HL-60 (cell line): ENCODE results near the gene SIGLEC10.

Experiments
- DNase-seq, 2 experiments: peaks; one replicate each; pipeline ENCODE4 v3.0.0-alpha.2; 2010 to 2020; ENCODE audit warnings: low read depth in 1 of 2, low spot score in 1 of 2
- H3K27ac ChIP-seq: fragments of 250-450 bp; sonication (Bioruptor Pico); replicated peaks from 2 replicates; pipeline ENCODE4 v1.5.1; 2020; ENCODE audit warnings: mild to moderate bottlenecking, moderate library complexity
- H3K27me3 ChIP-seq: fragments of 250-450 bp; sonication (Bioruptor Pico); 2 replicates; pipeline ENCODE4 v1.5.1; 2021; ENCODE audit warnings: mild to moderate bottlenecking, moderate library complexity; ENCODE audit not compliant: insufficient read depth, poor library complexity, severe bottlenecking
- H3K4me3 ChIP-seq: replicated peaks from 2 replicates; pipeline ENCODE4 v1.5.1; 2011; ENCODE audit warnings: mild to moderate bottlenecking, control low read depth, low read length; ENCODE audit not compliant: insufficient read depth
- GABPA ChIP-seq: IDR thresholded peaks from 2 replicates; pipeline ENCODE4 v1.6.1; 2012; ENCODE audit warnings: low read depth
- POLR2AphosphoS5 ChIP-seq: IDR thresholded peaks from 2 replicates; pipeline ENCODE4 v1.6.1; 2012; ENCODE audit warnings: low read depth
- SPI1 ChIP-seq: IDR thresholded peaks from 2 replicates; pipeline ENCODE4 v1.6.1; 2012; ENCODE audit warnings: low read depth, mild to moderate bottlenecking, borderline replicate concordance
- TF ChIP-seq, protein P1 (sequence below): IDR thresholded peaks from one replicate; pipeline ENCODE4 v1.5.1; 2011; ENCODE audit warnings: low read length, control low read depth, inconsistent platforms; ENCODE audit not compliant: insufficient read depth
- TF ChIP-seq, protein P2 (sequence below): IDR thresholded peaks from 2 replicates; pipeline ENCODE4 v1.6.1; 2012; ENCODE audit warnings: low read depth; ENCODE audit not compliant: insufficient replicate concordance

The SIGLEC10 gene

DNA sequence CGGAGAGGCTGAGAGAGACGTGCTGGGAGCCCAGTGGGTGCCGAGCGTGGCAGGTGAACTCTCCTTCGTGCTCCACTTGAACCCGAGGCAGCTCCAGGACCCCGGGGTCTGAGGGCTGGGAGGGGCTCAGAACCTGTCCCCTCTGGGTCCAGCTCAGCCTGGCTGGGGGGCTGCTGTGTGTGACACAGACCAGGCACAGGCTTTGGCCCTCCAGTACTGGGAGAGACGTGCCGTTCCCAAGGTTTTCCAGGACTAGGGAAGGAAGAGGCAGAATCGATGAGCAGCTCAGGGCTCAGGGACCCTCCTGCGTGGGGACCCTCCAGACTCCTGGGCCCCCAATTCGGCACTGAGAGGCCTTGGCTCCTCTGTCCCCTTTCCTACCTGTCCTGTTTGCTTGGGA lies 2.3 kb downstream of the SIGLEC10 start:
- TF ChIP-seq SPI1 (no peak), GABPA (no peak), POLR2AphosphoS5 (no peak)
- TF ChIP-seq, protein P1, sequence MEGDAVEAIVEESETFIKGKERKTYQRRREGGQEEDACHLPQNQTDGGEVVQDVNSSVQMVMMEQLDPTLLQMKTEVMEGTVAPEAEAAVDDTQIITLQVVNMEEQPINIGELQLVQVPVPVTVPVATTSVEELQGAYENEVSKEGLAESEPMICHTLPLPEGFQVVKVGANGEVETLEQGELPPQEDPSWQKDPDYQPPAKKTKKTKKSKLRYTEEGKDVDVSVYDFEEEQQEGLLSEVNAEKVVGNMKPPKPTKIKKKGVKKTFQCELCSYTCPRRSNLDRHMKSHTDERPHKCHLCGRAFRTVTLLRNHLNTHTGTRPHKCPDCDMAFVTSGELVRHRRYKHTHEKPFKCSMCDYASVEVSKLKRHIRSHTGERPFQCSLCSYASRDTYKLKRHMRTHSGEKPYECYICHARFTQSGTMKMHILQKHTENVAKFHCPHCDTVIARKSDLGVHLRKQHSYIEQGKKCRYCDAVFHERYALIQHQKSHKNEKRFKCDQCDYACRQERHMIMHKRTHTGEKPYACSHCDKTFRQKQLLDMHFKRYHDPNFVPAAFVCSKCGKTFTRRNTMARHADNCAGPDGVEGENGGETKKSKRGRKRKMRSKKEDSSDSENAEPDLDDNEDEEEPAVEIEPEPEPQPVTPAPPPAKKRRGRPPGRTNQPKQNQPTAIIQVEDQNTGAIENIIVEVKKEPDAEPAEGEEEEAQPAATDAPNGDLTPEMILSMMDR: no peak
- TF ChIP-seq, protein P2, sequence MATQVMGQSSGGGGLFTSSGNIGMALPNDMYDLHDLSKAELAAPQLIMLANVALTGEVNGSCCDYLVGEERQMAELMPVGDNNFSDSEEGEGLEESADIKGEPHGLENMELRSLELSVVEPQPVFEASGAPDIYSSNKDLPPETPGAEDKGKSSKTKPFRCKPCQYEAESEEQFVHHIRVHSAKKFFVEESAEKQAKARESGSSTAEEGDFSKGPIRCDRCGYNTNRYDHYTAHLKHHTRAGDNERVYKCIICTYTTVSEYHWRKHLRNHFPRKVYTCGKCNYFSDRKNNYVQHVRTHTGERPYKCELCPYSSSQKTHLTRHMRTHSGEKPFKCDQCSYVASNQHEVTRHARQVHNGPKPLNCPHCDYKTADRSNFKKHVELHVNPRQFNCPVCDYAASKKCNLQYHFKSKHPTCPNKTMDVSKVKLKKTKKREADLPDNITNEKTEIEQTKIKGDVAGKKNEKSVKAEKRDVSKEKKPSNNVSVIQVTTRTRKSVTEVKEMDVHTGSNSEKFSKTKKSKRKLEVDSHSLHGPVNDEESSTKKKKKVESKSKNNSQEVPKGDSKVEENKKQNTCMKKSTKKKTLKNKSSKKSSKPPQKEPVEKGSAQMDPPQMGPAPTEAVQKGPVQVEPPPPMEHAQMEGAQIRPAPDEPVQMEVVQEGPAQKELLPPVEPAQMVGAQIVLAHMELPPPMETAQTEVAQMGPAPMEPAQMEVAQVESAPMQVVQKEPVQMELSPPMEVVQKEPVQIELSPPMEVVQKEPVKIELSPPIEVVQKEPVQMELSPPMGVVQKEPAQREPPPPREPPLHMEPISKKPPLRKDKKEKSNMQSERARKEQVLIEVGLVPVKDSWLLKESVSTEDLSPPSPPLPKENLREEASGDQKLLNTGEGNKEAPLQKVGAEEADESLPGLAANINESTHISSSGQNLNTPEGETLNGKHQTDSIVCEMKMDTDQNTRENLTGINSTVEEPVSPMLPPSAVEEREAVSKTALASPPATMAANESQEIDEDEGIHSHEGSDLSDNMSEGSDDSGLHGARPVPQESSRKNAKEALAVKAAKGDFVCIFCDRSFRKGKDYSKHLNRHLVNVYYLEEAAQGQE: no peak

DNA sequence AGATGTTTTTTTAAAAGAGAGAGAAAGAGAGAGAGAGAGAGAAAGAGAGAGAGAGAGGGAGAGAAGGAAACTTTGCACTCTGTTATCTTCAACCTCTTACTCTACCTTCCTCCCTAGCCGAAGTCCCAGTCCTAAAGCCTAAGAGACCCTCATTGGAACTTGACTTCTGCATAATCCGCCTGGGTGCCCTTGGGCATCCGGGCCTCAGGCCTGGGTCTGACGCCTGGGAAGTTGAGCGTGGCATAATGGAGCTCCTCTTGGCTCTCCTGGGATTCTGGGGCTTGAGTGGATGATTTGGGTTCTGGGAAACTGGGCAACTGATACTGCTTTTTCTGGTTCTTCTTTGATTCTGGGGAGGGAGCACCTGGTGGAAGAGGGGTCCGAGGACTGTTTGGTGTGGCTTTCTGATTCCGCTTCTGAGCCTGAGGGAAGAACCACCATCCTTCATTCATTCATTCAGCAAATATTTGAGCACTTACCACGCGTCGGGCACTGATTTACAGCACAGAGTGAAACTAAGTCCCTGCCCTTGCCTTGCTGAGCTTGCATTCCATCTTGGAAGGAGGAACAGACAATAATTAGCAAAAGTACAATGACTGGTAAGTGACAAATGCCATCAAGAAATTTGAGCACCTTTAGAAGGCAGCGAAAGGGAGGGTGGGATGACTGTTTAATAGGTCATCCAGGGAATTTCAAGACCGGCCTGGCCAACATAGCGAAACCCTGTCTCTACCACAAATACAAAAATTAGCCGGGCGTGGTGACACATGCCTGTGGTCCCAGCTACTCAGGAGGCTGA lies 6.3 kb downstream of the SIGLEC10 start:
- TF ChIP-seq SPI1 (no peak), GABPA (no peak), POLR2AphosphoS5 (no peak)
- TF ChIP-seq, protein P2: no peak
- TF ChIP-seq, protein P1: no peak
- no peak overlapping the region for H3K27ac ChIP-seq
- H3K27me3 ChIP-seq: no peaks in the 10 kb centered on the region
- no peak for DNase-seq
- H3K4me3 ChIP-seq: no peak overlapping the region

More for the DNA sequence above, 2.3 kb downstream of the SIGLEC10 start:
- Histone ChIP-seq H3K4me3 (no peak overlapping the region), H3K27ac (no peak overlapping the region), H3K27me3 (no peaks in the 10 kb centered on the region)
- DNase-seq: no peak

DNA sequence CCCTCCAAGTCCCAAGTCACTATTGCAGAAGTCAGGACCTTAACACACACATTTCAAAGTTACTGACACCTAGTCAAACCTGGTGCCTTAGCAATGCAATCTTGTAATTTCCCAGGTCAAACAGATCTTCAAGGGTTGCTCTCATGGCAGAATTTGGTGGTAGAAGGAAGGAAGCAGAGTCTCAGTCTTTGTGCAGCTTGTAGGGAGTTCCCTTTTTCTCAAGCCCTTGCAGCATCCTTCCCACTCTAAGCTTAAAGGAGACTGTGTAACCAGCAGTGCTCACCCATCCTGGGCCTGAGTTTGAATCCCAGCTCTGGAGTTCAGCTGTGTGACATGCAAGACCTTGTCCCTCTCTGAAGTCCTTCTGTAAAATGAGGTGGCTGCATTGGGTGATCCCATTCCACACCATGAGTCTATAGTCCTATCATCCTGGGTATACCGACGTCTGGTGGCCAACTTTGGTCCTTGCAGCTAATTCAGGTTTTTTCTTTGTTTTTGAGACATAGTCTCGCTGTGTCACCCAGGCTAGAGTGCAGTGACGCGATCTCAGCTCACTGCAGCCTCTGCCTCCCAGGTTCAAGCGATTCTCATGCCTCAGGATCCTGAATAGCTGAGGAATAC lies 9.8 kb downstream of the SIGLEC10 start:
- H3K4me3 ChIP-seq: no peak overlapping the region
- no peaks in the 10 kb centered on the region for H3K27me3 ChIP-seq
- peak overlapping the region; percentile 75 for H3K27ac ChIP-seq

More for the DNA sequence above, 9.8 kb downstream of the SIGLEC10 start:
- TF ChIP-seq, protein P1: peak; percentile 53
- TF ChIP-seq GABPA (no peak), SPI1 (peak; percentile 98), POLR2AphosphoS5 (no peak; the same call in 1 of the 2 replicates)
- TF ChIP-seq, protein P2: no peak
- peak; percentile 66 to 90 for DNase-seq
